ENCODE results near the gene PACRG. TPM values are rescaled to one million over a fixed set of nuclear protein-coding genes. Genes with fewer than 3 reads are reported as not detected.

Gene PACRG
- total RNA-seq, 1 experiment from 2014 or later: not detected

DNA sequence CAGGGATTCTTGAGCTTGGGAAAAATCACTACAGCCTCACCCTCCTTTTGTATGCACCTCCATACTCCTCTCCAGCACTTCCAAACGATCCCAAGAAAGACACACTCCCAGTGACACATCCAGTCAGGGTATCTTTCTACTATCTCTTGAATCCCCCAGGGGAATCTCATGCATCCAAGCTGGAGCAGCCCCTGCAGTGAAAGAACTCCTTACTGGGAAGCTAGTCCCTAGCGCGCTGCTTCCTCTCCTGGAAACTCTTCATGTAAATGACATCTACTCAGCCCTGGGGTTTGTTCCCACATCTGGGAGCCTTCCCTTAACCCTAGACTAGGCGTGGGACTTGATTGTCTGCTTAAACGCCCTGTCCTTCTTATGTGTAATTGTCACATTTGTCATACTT is 357.7 kb downstream of the PACRG start:
- Histone ChIP-seq H3K4me3 (no peak overlapping the region), H3K9me3 (replicated peaks) (no peaks in the 10 kb centered on the region), H3K27ac (no peak overlapping the region), H3K27me3 (no peaks in the 10 kb centered on the region), H3K36me3 (no peaks in the 10 kb centered on the region), H3K4me1 (no peaks in the 10 kb centered on the region)
- DNase-seq: no peak

DNA sequence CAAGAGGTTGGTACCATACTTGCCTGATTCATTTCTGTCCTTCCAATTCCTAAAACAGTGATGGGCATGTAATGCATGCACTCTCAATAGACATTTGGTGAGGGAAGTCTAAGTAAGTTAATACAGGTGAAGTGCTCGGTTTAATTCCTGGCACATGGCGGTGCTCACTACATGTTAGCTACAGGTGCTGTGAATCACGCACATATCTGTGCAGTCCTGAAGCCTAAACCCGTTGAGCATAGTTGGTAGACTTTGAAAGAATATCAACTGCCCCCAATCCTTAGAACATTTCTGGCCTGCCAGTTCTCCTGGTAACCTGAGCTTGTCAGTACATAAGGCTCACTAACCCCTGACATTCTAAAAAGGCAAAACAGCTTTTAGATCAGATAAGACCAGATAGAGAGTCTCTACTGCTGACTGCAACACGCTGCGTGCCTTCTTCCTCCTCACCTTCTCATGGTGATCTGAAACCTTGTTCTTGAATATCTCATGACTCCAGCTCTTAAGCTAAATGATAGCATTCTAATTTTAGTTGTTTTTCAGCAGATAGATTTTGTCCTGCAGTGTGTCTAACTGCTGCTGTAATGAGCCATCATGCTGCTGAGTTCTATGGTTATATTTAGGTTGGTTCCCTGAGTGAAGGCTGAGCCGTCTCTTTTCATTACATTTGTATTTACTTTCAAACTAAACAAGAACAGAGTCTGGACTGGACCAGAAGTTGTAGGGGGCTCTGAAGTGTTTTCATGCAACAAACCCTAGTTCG is 358.3 kb downstream of the PACRG start:
- Histone ChIP-seq H3K4me3 (no peak overlapping the region), H3K27me3 (no peaks in the 10 kb centered on the region), H3K4me1 (no peaks in the 10 kb centered on the region), H3K9me3 (replicated peaks) (no peaks in the 10 kb centered on the region), H3K27ac (no peak overlapping the region), H3K36me3 (no peaks in the 10 kb centered on the region)
- no peak for DNase-seq

DNA sequence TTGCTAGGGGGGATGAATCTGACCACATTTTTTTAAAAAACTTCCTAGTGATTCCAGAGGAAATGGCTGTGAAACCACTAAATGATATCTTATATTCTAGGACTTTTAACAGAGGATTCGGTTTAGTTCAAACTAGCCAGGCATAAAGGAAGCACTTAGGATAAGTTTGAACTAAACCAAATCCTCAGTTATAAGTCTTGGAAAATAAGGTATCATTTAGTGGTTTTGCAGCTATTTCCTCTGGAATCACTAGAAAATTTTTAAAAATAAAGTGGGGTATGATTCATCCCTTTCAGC is 358.8 kb downstream of the PACRG start:
- no peaks in the 10 kb centered on the region for H3K27me3 ChIP-seq
- H3K9me3 ChIP-seq (replicated peaks): no peaks in the 10 kb centered on the region
- no peak for DNase-seq
- no peak overlapping the region for H3K27ac ChIP-seq
- no peaks in the 10 kb centered on the region for H3K36me3 ChIP-seq
- no peak overlapping the region for H3K4me3 ChIP-seq
- no peaks in the 10 kb centered on the region for H3K4me1 ChIP-seq

DNA sequence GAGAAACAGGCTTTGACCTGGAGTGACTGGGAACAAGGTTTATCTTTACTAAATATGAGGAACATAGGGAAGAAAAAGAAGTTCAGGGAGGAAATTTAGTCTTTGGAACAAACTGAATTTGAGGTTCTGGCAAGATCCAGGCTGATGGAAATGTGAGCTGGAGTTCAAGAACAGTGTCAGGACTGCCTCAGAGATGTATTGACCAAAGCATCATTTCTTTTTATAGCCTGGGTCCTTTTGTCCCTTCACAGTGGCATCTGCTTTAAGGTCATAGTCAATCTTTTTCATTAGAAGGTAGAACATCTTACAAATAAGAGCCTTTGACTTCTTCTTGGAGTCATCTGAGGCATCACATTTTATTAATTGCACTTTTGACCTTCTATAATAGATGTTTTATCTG is 360.2 kb downstream of the PACRG start:
- H3K9me3 ChIP-seq (replicated peaks): no peaks in the 10 kb centered on the region
- H3K36me3 ChIP-seq: no peaks in the 10 kb centered on the region
- no peaks in the 10 kb centered on the region for H3K27me3 ChIP-seq
- H3K4me1 ChIP-seq: no peaks in the 10 kb centered on the region
- DNase-seq: no peak
- no peak overlapping the region for H3K27ac ChIP-seq
- no peak overlapping the region for H3K4me3 ChIP-seq

DNA sequence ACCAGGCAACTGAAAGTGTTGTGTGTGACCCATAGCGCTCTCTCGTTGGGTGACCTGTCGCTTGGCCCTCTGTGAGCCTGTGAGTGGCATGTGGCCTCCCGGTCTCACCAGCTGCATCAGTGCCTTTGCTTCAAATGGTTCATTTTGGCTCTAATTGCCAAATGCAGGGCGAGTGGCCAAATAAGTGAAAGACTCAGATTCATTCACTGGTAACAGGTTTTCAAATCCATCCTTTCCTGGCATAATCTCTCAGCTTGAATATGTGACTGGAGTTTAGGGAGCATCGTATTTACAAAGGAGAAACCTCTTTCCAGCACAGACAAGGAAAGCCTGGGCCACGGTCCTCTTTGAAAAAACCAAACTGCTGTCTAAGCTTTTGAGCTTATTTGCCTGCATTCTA is 365.1 kb downstream of the PACRG start:
- no peaks in the 10 kb centered on the region for H3K36me3 ChIP-seq
- no peak overlapping the region for H3K27ac ChIP-seq
- no peak overlapping the region for H3K4me3 ChIP-seq
- no peaks in the 10 kb centered on the region for H3K9me3 ChIP-seq (replicated peaks)
- H3K4me1 ChIP-seq: no peaks in the 10 kb centered on the region
- DNase-seq: no peak
- 0 out of 2 replicates have a peak, but pooled peaks cover 4% of the 10 kb centered on the region for H3K27me3 ChIP-seq

DNA sequence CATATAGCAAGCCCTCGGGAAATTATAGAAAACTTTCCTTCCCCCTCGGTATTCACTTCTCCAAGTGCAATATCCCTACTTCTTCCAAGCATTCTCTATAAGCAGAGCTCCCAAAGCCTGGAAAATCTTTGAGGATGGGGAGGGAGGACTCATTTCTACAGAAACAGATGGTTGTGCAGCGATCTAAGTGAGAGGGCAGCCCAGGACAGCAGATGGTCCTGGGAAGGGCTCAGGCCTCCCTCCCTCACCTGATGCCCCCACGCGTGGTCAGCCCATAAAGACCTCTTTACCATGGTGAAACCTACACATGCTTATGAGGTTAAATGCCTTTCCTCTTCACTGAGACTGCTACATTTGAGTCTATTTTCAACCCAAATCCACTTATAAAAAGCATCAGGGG is 367.1 kb downstream of the PACRG start:
- Histone ChIP-seq H3K4me3 (no peak overlapping the region), H3K9me3 (replicated peaks) (no peaks in the 10 kb centered on the region), H3K27me3 (0 out of 2 replicates have a peak, but pooled peaks cover 4% of the 10 kb centered on the region), H3K27ac (no peak overlapping the region), H3K4me1 (no peaks in the 10 kb centered on the region), H3K36me3 (no peaks in the 10 kb centered on the region)
- DNase-seq: no peak

DNA sequence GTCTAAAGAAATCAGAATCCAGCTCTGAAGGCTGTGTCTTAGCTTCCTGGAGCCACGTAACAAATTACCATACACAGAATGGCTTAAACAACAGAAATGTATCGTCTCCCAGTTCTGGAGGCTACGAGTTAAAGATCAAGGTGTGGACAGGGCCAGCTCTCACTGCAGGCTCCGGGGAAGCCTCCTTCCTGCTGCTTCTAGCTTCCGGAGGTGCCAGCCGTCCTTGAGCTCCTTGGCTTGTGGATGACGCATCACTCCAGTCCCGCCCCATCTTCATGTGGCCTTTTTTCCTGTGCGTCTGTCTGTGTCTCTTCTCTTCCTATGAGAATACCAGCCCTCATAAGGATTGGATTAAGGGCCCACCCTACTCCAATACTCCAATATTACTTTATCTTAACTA is 367.6 kb downstream of the PACRG start:
- no peak overlapping the region for H3K27ac ChIP-seq
- H3K27me3 ChIP-seq: 0 out of 2 replicates have a peak, but pooled peaks cover 4% of the 10 kb centered on the region
- H3K9me3 ChIP-seq (replicated peaks): no peaks in the 10 kb centered on the region
- H3K4me3 ChIP-seq: no peak overlapping the region
- no peaks in the 10 kb centered on the region for H3K4me1 ChIP-seq
- no peak for DNase-seq
- no peaks in the 10 kb centered on the region for H3K36me3 ChIP-seq

DNA sequence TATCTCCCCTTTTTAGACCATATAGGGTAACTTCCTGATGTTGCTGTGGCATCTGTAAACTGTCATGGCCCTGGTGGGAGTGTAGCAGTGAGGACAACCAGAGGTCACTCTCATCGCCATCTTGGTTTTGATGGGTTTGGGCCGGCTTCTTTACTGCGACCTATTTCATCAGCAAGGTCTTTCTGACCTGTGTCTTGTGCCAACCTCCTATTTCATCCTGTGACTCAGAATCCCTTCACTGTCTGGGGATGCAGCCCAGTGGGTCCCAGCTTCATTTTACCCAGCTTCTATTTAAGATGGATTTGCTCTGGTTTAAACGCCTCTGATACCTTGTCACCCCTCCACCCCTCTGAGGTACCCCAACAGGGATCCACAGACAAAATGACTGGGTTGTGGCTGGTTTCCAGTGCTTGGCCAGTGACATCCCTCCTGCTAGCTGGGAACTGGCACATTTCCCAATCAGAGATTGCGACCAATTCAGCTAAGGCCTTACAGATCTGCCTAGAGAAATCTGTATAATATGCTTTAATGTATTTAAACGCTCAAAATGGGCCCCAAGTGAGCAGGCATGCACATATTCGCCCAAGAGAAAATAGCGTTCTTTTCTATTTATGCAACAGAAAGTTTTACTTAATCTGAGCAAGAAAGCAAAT is 371.2 kb downstream of the PACRG start:
- Histone ChIP-seq H3K4me3 (no peak overlapping the region), H3K36me3 (no peaks in the 10 kb centered on the region), H3K4me1 (no peaks in the 10 kb centered on the region), H3K27ac (no peak overlapping the region), H3K27me3 (0 out of 2 replicates have a peak, but pooled peaks cover 2% of the 10 kb centered on the region), H3K9me3 (replicated peaks) (no peaks in the 10 kb centered on the region)
- no peak for DNase-seq

DNA sequence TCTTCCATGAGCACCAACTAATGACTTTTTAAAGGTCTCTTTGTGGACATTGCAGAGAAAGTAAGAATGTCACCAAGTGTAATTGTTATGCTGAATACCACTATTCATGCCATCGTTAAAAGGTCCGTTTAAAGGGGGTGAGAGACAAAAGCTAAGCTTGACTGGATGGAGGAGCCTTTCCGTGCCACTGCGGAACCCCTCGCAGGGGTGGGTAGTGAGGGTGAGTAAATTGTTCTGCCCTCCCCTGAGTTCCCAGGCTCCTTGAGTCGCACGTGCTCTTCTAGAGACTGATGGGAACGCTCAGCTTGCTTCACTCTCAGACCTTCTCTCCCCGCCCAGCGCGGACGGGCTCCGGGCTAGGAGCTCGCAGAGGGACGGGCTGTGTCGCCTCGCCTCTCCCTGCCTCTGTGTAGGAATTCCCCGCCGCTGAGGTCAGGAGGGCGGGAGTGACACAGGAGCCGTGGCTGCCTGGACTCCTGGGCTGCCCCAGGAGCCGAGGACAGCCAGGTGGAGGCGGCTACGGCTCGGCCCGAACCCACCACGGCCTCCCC is 371.9 kb downstream of the PACRG start:
- Histone ChIP-seq H3K36me3 (no peaks in the 10 kb centered on the region), H3K4me1 (no peaks in the 10 kb centered on the region), H3K4me3 (no peak overlapping the region), H3K27me3 (no peaks in the 10 kb centered on the region), H3K27ac (no peak overlapping the region), H3K9me3 (replicated peaks) (no peaks in the 10 kb centered on the region)
- no peak for DNase-seq

DNA sequence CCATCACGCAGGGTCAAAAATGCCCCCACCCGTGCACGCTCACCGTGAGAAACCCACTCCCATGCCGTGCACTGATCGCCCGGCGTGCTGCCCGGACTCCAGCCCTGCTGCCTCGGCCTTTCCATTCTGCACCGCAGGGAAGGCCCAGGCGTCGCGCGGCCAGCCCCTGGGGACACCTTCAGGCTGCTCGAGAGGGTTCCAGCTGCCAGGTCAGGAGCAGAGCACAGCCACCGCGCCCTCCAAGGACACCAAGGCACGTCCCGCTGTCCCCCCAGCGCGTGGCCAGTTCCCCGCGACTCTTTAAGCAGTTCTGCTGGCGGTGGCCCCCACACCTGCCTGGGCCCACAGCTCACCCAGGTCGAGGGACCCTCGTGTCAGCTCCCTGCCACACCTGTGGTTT is 372.5 kb downstream of the PACRG start:
- no peak for DNase-seq
- no peaks in the 10 kb centered on the region for H3K36me3 ChIP-seq

DNA sequence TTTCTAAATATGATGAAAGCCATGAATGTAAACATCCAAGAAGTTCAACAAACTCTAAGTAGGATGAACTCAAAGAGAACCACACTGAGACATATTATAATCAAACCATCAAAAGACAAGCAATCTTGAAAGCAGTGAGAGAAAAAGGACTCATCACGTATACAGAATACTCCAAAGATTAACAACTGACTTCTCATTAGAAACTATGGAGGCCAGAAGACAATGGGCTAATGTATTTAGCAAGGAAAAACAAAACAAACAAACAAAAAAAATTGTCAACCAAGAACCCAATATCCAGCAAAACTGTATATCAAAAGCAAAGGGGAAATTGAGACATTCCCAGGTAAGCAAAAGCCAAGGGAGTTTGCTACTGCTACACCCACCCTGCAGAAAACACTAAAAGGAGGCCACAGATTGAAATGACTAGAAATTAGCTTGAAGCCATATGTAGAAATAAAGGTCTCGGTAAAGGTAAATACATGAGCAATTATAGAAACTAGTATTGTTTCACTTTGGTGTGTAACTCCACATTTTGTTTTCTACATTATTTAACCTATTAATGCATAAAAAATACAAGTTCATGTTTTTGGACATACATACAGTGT is 385.7 kb downstream of the PACRG start:
- peaks cover 6% of the 10 kb centered on the region for H3K9me3 ChIP-seq (replicated peaks)
- H3K4me1 ChIP-seq: no peaks in the 10 kb centered on the region
- no peaks in the 10 kb centered on the region for H3K27me3 ChIP-seq
- no peak for DNase-seq
- no peak overlapping the region for H3K27ac ChIP-seq
- no peaks in the 10 kb centered on the region for H3K36me3 ChIP-seq
- no peak overlapping the region for H3K4me3 ChIP-seq

More for the DNA sequence above, 372.5 kb downstream of the PACRG start:
- Histone ChIP-seq H3K9me3 (replicated peaks) (no peaks in the 10 kb centered on the region), H3K4me1 (no peaks in the 10 kb centered on the region), H3K27me3 (no peaks in the 10 kb centered on the region), H3K4me3 (no peak overlapping the region), H3K27ac (no peak overlapping the region)

DNA sequence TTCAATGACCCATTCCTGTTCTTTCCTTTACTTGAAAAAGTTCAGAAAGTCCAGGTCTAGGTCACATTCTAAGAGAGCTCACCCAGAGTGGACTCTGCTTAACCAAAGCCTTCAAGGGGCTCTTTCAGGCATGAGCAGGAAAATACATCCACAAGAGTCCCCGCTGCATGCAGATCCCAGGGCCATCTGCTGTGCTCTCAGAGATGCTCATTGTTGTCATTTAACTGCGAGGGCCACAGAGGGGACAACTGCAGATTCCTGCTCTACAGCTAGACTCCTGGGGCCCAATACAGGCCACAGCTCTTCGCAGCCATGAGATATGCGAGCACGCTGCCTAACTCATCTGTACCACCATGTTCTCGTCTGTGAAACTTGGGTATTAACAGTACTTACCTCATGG is 391.2 kb downstream of the PACRG start:
- no peaks in the 10 kb centered on the region for H3K9me3 ChIP-seq (replicated peaks)
- no peaks in the 10 kb centered on the region for H3K36me3 ChIP-seq
- H3K4me3 ChIP-seq: no peak overlapping the region
- no peak overlapping the region for H3K27ac ChIP-seq
- H3K27me3 ChIP-seq: no peaks in the 10 kb centered on the region
- no peak for DNase-seq
- no peaks in the 10 kb centered on the region for H3K4me1 ChIP-seq

DNA sequence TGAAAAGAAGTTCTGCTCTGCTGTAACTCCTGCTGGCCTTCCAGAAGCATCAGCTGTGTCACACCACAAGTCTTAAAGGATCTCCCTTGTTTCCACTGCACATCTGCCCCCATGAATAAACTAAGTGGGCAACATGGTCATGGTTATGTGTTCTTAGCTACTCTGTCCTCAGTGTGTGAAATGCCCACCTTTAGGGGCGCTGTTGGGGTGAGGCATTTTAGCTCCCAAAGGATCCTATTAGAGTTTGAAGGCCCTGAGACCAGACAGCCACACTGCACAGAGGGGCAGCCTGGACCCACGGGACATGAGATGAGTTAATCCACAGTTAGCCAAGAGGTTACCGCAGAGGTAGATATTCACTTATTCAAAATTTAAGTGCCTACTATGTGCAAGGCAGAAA is 392.4 kb downstream of the PACRG start:
- Histone ChIP-seq H3K27ac (no peak overlapping the region), H3K4me3 (no peak overlapping the region), H3K9me3 (replicated peaks) (no peaks in the 10 kb centered on the region), H3K36me3 (no peaks in the 10 kb centered on the region), H3K27me3 (no peaks in the 10 kb centered on the region), H3K4me1 (no peaks in the 10 kb centered on the region)
- DNase-seq: no peak

DNA sequence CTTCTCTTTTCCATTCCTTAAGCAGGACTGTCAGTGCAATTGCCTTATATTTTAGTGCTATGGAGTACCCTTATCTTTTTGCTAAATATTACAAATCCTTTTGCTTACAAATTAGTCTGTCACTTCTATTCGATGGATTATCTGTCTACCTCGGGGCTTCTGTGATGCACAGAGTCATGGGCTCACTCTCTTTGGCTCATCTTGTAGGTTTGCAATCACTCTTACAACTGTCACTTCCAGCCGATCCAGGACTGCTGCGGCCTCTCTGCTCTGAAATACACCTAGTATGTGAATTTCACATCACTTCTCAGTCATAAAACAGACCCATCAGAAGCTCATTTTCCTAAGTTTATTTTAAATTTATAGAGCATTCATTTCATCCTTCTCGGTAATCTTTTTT is 393.5 kb downstream of the PACRG start:
- no peak overlapping the region for H3K4me3 ChIP-seq

DNA sequence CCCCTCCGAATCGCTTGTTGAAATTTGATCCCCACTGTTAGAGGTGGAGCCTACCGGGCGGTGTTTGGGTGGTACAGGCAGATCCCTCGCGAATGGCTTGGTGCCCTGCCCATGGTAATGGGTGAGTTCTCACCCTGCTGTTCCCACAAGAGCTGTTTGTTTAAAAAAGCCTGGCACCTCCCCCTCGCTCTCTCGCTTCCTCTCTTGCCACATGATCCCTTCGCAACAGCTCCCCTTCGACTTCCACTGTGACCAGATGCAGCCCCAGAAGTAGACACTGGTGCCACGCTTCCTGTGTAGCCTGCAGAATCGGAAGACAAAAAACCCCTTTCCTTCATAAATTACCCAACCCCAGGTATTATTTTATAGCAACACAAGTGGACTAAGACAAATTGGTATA is 394.6 kb downstream of the PACRG start:
- H3K4me1 ChIP-seq: no peaks in the 10 kb centered on the region
- no peaks in the 10 kb centered on the region for H3K36me3 ChIP-seq
- DNase-seq: no peak
- no peak overlapping the region for H3K27ac ChIP-seq
- no peaks in the 10 kb centered on the region for H3K27me3 ChIP-seq
- no peak overlapping the region for H3K4me3 ChIP-seq
- no peaks in the 10 kb centered on the region for H3K9me3 ChIP-seq (replicated peaks)

More for the DNA sequence above, 393.5 kb downstream of the PACRG start:
- H3K27ac ChIP-seq: no peak overlapping the region
- no peaks in the 10 kb centered on the region for H3K27me3 ChIP-seq
- no peaks in the 10 kb centered on the region for H3K9me3 ChIP-seq (replicated peaks)
- no peaks in the 10 kb centered on the region for H3K36me3 ChIP-seq
- H3K4me1 ChIP-seq: no peaks in the 10 kb centered on the region
- DNase-seq: no peak
